H1 (cell line): ENCODE results near the gene EFCAB8.

Experiments
- ATF3 ChIP-seq: IDR thresholded peaks from 2 replicates; pipeline ENCODE4 v1.6.1; 2011; ENCODE audit warnings: low read depth, mild to moderate bottlenecking, low read length; ENCODE audit not compliant: insufficient read depth
- CTCF ChIP-seq, 3 experiments: IDR thresholded peaks; 1 replicate in 2 of 3; 2 replicates in 1 of 3; pipeline versions ENCODE4 v1.5.1 to v1.6.1; 2011; ENCODE audit warnings: low read length in 3 of 3, mild to moderate bottlenecking in 3 of 3, inconsistent platforms in 2 of 3, low read depth in 1 of 3, moderate library complexity in 1 of 3; ENCODE audit not compliant: insufficient read depth in 1 of 3; ENCODE audit errors: control extremely low read depth in 1 of 3
- E2F6 ChIP-seq: IDR thresholded peaks from 2 replicates; pipeline ENCODE4 v1.6.1; 2012; ENCODE audit warnings: inconsistent platforms
- EP300 ChIP-seq, 2 experiments: IDR thresholded peaks; 1 replicate in 1 of 2; 2 replicates in 1 of 2; pipeline ENCODE4 v1.6.1; 2011 to 2012; ENCODE audit warnings: low read depth in 2 of 2, low read length in 2 of 2, mild to moderate bottlenecking in 2 of 2, borderline replicate concordance in 1 of 2, inconsistent platforms in 1 of 2, moderate library complexity in 1 of 2
- EZH2 ChIP-seq: fragments of 200-600 bp; sonication (generic); IDR thresholded peaks from 2 replicates; pipeline ENCODE4 v1.7.1; 2012; ENCODE audit warnings: low read depth, mild to moderate bottlenecking, moderate library complexity, low read length, inconsistent platforms; ENCODE audit not compliant: severe bottlenecking
- HDAC2 ChIP-seq, 2 experiments: fragments of 300-600 bp in 1 of 2; sonication (generic) in 1 of 2; IDR thresholded peaks; 2 replicates each; pipeline ENCODE4 v1.6.1; 2011 to 2012; ENCODE audit warnings: low read depth in 2 of 2, low read length in 2 of 2, mild to moderate bottlenecking in 2 of 2, moderate library complexity in 2 of 2, borderline replicate concordance in 1 of 2, inconsistent platforms in 1 of 2
- KDM1A ChIP-seq: fragments of 200-600, 300-600 bp; sonication (generic); IDR thresholded peaks from 2 replicates; pipeline ENCODE4 v1.7.1; 2016; ENCODE audit warnings: mild to moderate bottlenecking, low read length, borderline replicate concordance
- PHF8 ChIP-seq: fragments of 200-600 bp; sonication (generic); conservative IDR thresholded peaks from 2 replicates; pipeline ENCODE4 v1.7.1; 2012; ENCODE audit warnings: low read depth, mild to moderate bottlenecking, inconsistent platforms, low read length, moderate library complexity
- POLR2A ChIP-seq, 2 experiments: IDR thresholded peaks; 1 replicate in 1 of 2; 2 replicates in 1 of 2; pipeline ENCODE4 v1.6.1; 2011; ENCODE audit warnings: low read depth in 2 of 2, low read length in 2 of 2, mild to moderate bottlenecking in 2 of 2; ENCODE audit errors: control extremely low read depth in 1 of 2
- POU5F1 ChIP-seq: IDR thresholded peaks from 2 replicates; pipeline ENCODE4 v1.6.1; 2011; ENCODE audit warnings: low read depth, mild to moderate bottlenecking, low read length, moderate library complexity
- RAD21 ChIP-seq, 2 experiments: IDR thresholded peaks in 1 of 2; conservative IDR thresholded peaks in 1 of 2; 2 replicates each; pipeline ENCODE4 v1.6.1; 2011; ENCODE audit warnings: low read depth in 2 of 2, low read length in 2 of 2, improper control_type of control experiment in 1 of 2, inconsistent platforms in 1 of 2, mild to moderate bottlenecking in 1 of 2, moderate library complexity in 1 of 2
- RNF2 ChIP-seq: fragments of 200-900, 300-1000 bp; sonication (generic); IDR thresholded peaks from 2 replicates; pipeline ENCODE4 v1.7.1; 2016; ENCODE audit warnings: borderline replicate concordance, low read depth, mild to moderate bottlenecking, antibody characterized with exemption, low read length; ENCODE audit not compliant: poor library complexity, severe bottlenecking; ENCODE audit errors: missing control alignments
- TCF12 ChIP-seq: IDR thresholded peaks from 2 replicates; pipeline ENCODE4 v1.6.1; 2011; ENCODE audit warnings: low read depth, mild to moderate bottlenecking, low read length
- ZNF274 ChIP-seq: IDR thresholded peaks from 2 replicates; pipeline ENCODE4 v1.7.0; 2012; ENCODE audit warnings: low read length, borderline replicate concordance; ENCODE audit errors: extremely low read depth

- TF ChIP-seq POLR2A (IDR thresholded peaks at IDR 0.05; ENCODE audit: control extremely low read depth in 1 of 2, low read depth in 2 of 2, low read length in 2 of 2) (no peak), POU5F1 (no peak), RAD21 (IDR thresholded peaks at IDR 0.05 in 1 of 2, conservative IDR thresholded peaks at IDR 0.05 in 1 of 2; ENCODE audit: low read depth in 2 of 2, low read length in 2 of 2) (no peak), CTCF (IDR thresholded peaks at IDR 0.05; ENCODE audit: control extremely low read depth in 1 of 3, insufficient read depth in 1 of 3, low read depth in 1 of 3, low read length in 3 of 3) (no peak), ATF3 (no peak), TCF12 (no peak), ZNF274 (no peak), EP300 (IDR thresholded peaks at IDR 0.05; ENCODE audit: borderline replicate concordance in 1 of 2, low read depth in 2 of 2, low read length in 2 of 2) (no peak), KDM1A (no peak), PHF8 (no peak), RNF2 (no peak), EZH2 (no peak), HDAC2 (IDR thresholded peaks at IDR 0.05; ENCODE audit: borderline replicate concordance in 1 of 2, low read depth in 2 of 2, low read length in 2 of 2) (no peak), E2F6 (no peak)
Measured at GRCh38 chr20:32984631-32985354, 126.1 kb downstream of the EFCAB8 start.
